Erythroblast (primary cell): ENCODE measurements around the gene OXSR1.

Experiments
- GATA1 ChIP-seq: IDR thresholded peaks from 2 replicates; pipeline ENCODE4 v1.6.1; 2011; ENCODE audit warnings: low read depth, mild to moderate bottlenecking, control low read depth, low read length, moderate library complexity
- POLR2A ChIP-seq: IDR thresholded peaks from 2 replicates; pipeline ENCODE4 v1.6.1; 2011; ENCODE audit warnings: mild to moderate bottlenecking, low read length

DNA sequence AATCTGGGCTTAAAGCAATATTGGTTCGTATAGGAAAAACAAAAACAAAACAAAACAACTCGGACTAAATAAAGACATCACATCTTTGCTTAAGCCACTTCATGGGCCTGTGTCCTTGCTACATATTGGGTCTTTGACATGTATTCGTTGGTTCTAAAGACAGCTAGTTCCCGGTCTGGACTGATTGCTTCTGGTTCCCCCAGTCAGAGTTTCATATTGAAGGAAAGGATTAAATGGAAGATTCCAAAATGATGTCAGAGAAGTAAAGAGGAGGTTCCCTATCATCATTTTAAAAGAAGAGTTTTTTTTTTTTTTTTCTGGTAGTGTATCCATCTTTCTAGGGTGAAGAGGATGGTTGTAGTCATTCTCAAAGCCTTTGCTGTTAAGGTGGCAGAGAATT is 2.3 kb downstream of the OXSR1 start:
- TF ChIP-seq POLR2A: no peak
- TF ChIP-seq GATA1: no peak
